HEK293 (cell line): Measurements from ENCODE around the gene PPP4R1.

Source experiments
- CTCF ChIA-PET: fragments of 350-600 bp; formaldehyde crosslinking; extraction: SDS; loops from one replicate; lab custom pipeline; 2021; ENCODE audit warnings: antibody characterized with exemption; lab: Yijun Ruan, JAX
- POLR2A ChIA-PET: fragments of 300-600 bp; formaldehyde crosslinking; extraction: SDS; loops from one replicate; lab custom pipeline; 2020; ENCODE audit warnings: antibody characterized with exemption, inconsistent platforms; lab: Yijun Ruan, JAX
- H3K27ac ChIP-seq: fragments of 200-500 bp; sonication (Bioruptor generic); 2 replicates; pipeline ENCODE4 v1.5.1; 2014; ENCODE audit warnings: low read depth, low read length, control low read depth, inconsistent platforms; ENCODE audit errors: extremely low read depth
- H3K36me3 ChIP-seq, 2 experiments: fragments of 200-500 bp in 1 of 2; sonication (Bioruptor generic) in 1 of 2; 1 replicate in 1 of 2; 2 replicates in 1 of 2; pipeline ENCODE4 v1.5.1; 2014 to 2017; ENCODE audit warnings: inconsistent platforms in 2 of 2, low read length in 2 of 2; ENCODE audit not compliant: control insufficient read depth in 2 of 2, insufficient read depth in 1 of 2
- H3K4me1 ChIP-seq: fragments of 200-500 bp; sonication (Bioruptor generic); 2 replicates; pipeline ENCODE4 v1.5.1; 2014; ENCODE audit warnings: mild to moderate bottlenecking, low read length, inconsistent platforms; ENCODE audit not compliant: control insufficient read depth, insufficient read depth
- H3K4me3 ChIP-seq: 2 replicates; pipeline ENCODE4 v1.5.1; 2011; ENCODE audit warnings: low read depth, mild to moderate bottlenecking, control low read depth, low read length, moderate library complexity
- H3K9me3 ChIP-seq: fragments of 200-500 bp; sonication (Bioruptor generic); 2 replicates; pipeline ENCODE4 v1.5.1; 2014; ENCODE audit warnings: low read depth, low read length, inconsistent platforms; ENCODE audit not compliant: control insufficient read depth, insufficient read depth
- INSM2 ChIP-seq: fragments of 450-650 bp; formaldehyde crosslinking; IDR thresholded peaks from 2 replicates; pipeline ENCODE4 v1.5.1; 2016; ENCODE audit warnings: missing biosample characterization, missing genetic modification characterization
- MZF1 ChIP-seq: fragments of 450-650 bp; formaldehyde crosslinking; IDR thresholded peaks from 2 replicates; pipeline ENCODE4 v1.5.1; 2017; ENCODE audit warnings: missing biosample characterization, missing genetic modification characterization, borderline replicate concordance
- PBX3 ChIP-seq: sonication (generic); formaldehyde crosslinking; IDR thresholded peaks from 2 replicates; pipeline ENCODE4 v1.8.1; 2022; ENCODE audit warnings: mild to moderate bottlenecking, moderate library complexity, missing genetic modification reagents
- REST ChIP-seq: fragments of 450-650 bp; formaldehyde crosslinking; IDR thresholded peaks from 2 replicates; pipeline ENCODE4 v1.5.1; 2016; ENCODE audit warnings: missing biosample characterization, missing genetic modification characterization
- TRIM28 ChIP-seq: IDR thresholded peaks from 2 replicates; pipeline ENCODE4 v1.6.1; 2011; ENCODE audit warnings: low read length, control low read depth, borderline replicate concordance
- WT1 ChIP-seq: fragments of 450-650 bp; formaldehyde crosslinking; IDR thresholded peaks from 2 replicates; pipeline ENCODE4 v1.5.1; 2016; ENCODE audit warnings: missing biosample characterization, missing genetic modification characterization
- ZBTB49 ChIP-seq: fragments of 450-650 bp; formaldehyde crosslinking; IDR thresholded peaks from 2 replicates; pipeline ENCODE4 v1.5.1; 2016; ENCODE audit warnings: missing biosample characterization, missing genetic modification characterization, low read depth
- ZNF112 ChIP-seq: fragments of 450-650 bp; formaldehyde crosslinking; IDR thresholded peaks from 2 replicates; pipeline ENCODE4 v1.5.0; 2017; ENCODE audit warnings: missing biosample characterization, missing genetic modification characterization
- ZNF138 ChIP-seq: fragments of 450-650 bp; formaldehyde crosslinking; IDR thresholded peaks from 2 replicates; pipeline ENCODE4 v1.5.1; 2016; ENCODE audit warnings: missing biosample characterization, missing genetic modification characterization, borderline replicate concordance
- ZNF146 ChIP-seq: fragments of 450-650 bp; formaldehyde crosslinking; IDR thresholded peaks from 2 replicates; pipeline ENCODE4 v1.5.1; 2016; ENCODE audit warnings: missing biosample characterization, missing genetic modification characterization
- ZNF18 ChIP-seq: fragments of 450-650 bp; formaldehyde crosslinking; IDR thresholded peaks from 2 replicates; pipeline ENCODE4 v1.5.1; 2016; ENCODE audit warnings: missing biosample characterization, missing genetic modification characterization
- ZNF2 ChIP-seq: fragments of 450-650 bp; formaldehyde crosslinking; IDR thresholded peaks from 2 replicates; pipeline ENCODE4 v1.5.1; 2016; ENCODE audit warnings: missing biosample characterization, missing genetic modification characterization
- ZNF280D ChIP-seq: fragments of 450-650 bp; formaldehyde crosslinking; IDR thresholded peaks from 2 replicates; pipeline ENCODE4 v1.5.1; 2016; ENCODE audit warnings: missing biosample characterization, missing genetic modification characterization
- ZNF549 ChIP-seq: fragments of 450-650 bp; IDR thresholded peaks from 2 replicates; pipeline ENCODE4 v1.5.1; 2018; ENCODE audit warnings: missing biosample characterization, missing genetic modification characterization, mild to moderate bottlenecking, inconsistent platforms, moderate library complexity
- ZNF571 ChIP-seq: fragments of 450-650 bp; formaldehyde crosslinking; IDR thresholded peaks from 2 replicates; pipeline ENCODE4 v1.5.0; 2017; ENCODE audit warnings: missing biosample characterization, missing genetic modification characterization
- ZNF639 ChIP-seq: fragments of 450-650 bp; formaldehyde crosslinking; IDR thresholded peaks from 2 replicates; pipeline ENCODE4 v1.5.1; 2016; ENCODE audit warnings: missing biosample characterization, missing genetic modification characterization
- ZNF670 ChIP-seq: fragments of 450-650 bp; formaldehyde crosslinking; IDR thresholded peaks from 2 replicates; pipeline ENCODE4 v1.5.1; 2016; ENCODE audit warnings: missing biosample characterization, missing genetic modification characterization, low read depth

Gene PPP4R1

GRCh38 chr18:9557250-9557943, 57.0 kb downstream of the PPP4R1 start (continued):
- TF ChIP-seq ZNF112: no peak

- no peak overlapping the region for H3K27ac ChIP-seq
- H3K4me3 ChIP-seq: no peak overlapping the region
- H3K36me3 ChIP-seq: peaks cover 53 to 87% of the 10 kb centered on the region in 2 experiments
- no peaks in the 10 kb centered on the region for H3K4me1 ChIP-seq
- ChIA-PET CTCF (no interaction called here), POLR2A (no interaction called here)
- TF ChIP-seq ZNF639 (no peak), ZNF280D (tag by site-specific recombination) (0 out of 2 replicates have a peak, but pooled peaks have one; percentile 31), MZF1 (tag by site-specific recombination) (no peak), PBX3 (CRISPR knock-in tag) (no peak), ZNF146 (peak; percentile 90), ZNF571 (tag by site-specific recombination) (no peak), TRIM28 (no peak)
- H3K9me3 ChIP-seq: no peaks in the 10 kb centered on the region
Measured at GRCh38 chr18:9552616-9553015, 61.7 kb downstream of the PPP4R1 start.

GRCh38 chr18:9552191-9552590, 62.2 kb downstream of the PPP4R1 start:
- ChIA-PET POLR2A (no interaction called here), CTCF (interaction anchor here (1.3 kb wide), 1 partner anchor 30 kb away, joined by 3 read pairs; no protein-coding TSS in a partner anchor)
- peaks cover 53 to 87% of the 10 kb centered on the region in 2 experiments for H3K36me3 ChIP-seq
- no peak overlapping the region for H3K4me3 ChIP-seq
- H3K27ac ChIP-seq: no peak overlapping the region
- no peaks in the 10 kb centered on the region for H3K4me1 ChIP-seq
- H3K9me3 ChIP-seq: no peaks in the 10 kb centered on the region
- TF ChIP-seq ZBTB49 (tag by site-specific recombination) (no peak), ZNF2 (tag by site-specific recombination) (no peak), ZNF112 (no peak), INSM2 (tag by site-specific recombination) (no peak), ZNF18 (no peak), REST (tag by site-specific recombination) (no peak), ZNF670 (no peak), WT1 (no peak), ZNF138 (tag by site-specific recombination) (no peak), ZNF549 (tag by site-specific recombination) (no peak)
